HepG2 (cell line): Measurements from ENCODE around the gene CCDC120. TPM values are rescaled to one million over a fixed set of nuclear protein-coding genes. Genes with fewer than 3 reads are reported as not detected.

ENCODE experiments used
- CC2D1A ChIP-seq: sonication (generic); formaldehyde crosslinking; IDR thresholded peaks from 2 replicates; pipeline ENCODE4 v1.8.1; 2023; ENCODE audit warnings: mild to moderate bottlenecking, missing genetic modification reagents
- CREB1 ChIP-seq, 2 experiments: fragments of 450-650 bp in 1 of 2; IDR thresholded peaks; 2 replicates each; pipeline ENCODE4 v1.6.1; 2016 to 2017; ENCODE audit warnings: control low read depth in 1 of 2, mild to moderate bottlenecking in 1 of 2, missing compliant biosample characterization in 1 of 2, missing genetic modification characterization in 1 of 2
- FOXA3 ChIP-seq: IDR thresholded peaks from 2 replicates; pipeline ENCODE4 v1.6.1; 2016; ENCODE audit warnings: missing genetic modification reagents, missing compliant biosample characterization
- HOXA5 ChIP-seq: sonication (generic); formaldehyde crosslinking; IDR thresholded peaks from 2 replicates; pipeline ENCODE4 v1.4.0; 2020; ENCODE audit warnings: missing genetic modification reagents
- KLF15 ChIP-seq: sonication (generic); formaldehyde crosslinking; IDR thresholded peaks from 2 replicates; pipeline ENCODE4 v1.8.1; 2023; ENCODE audit warnings: borderline replicate concordance, mild to moderate bottlenecking, inconsistent platforms, missing genetic modification reagents, mixed read lengths
- MAFG ChIP-seq: sonication (generic); formaldehyde crosslinking; IDR thresholded peaks from 2 replicates; pipeline ENCODE4 v1.5.1; 2020; ENCODE audit warnings: mild to moderate bottlenecking, missing genetic modification reagents
- NCOR1 ChIP-seq: fragments of 200-600 bp; sonication (generic); IDR thresholded peaks from 2 replicates; pipeline ENCODE4 v1.7.0; 2017; ENCODE audit warnings: antibody characterized with exemption, low read length, borderline replicate concordance
- NR3C1 ChIP-seq: sonication (generic); formaldehyde crosslinking; IDR thresholded peaks from 2 replicates; pipeline ENCODE4 v1.4.0; 2020; ENCODE audit warnings: missing genetic modification reagents
- NRL ChIP-seq: sonication (generic); formaldehyde crosslinking; IDR thresholded peaks from 2 replicates; pipeline ENCODE4 v1.5.0; 2020; ENCODE audit warnings: missing genetic modification reagents, mild to moderate bottlenecking, moderate library complexity, borderline replicate concordance
- PAF1 ChIP-seq: IDR thresholded peaks from 2 replicates; pipeline ENCODE4 v1.6.1; 2016; ENCODE audit warnings: missing genetic modification reagents, missing compliant biosample characterization
- RARG ChIP-seq: sonication (generic); formaldehyde crosslinking; IDR thresholded peaks from 2 replicates; pipeline ENCODE4 v1.4.0; 2020; ENCODE audit warnings: low read depth, mild to moderate bottlenecking, missing genetic modification reagents
- SP140L ChIP-seq: sonication (generic); formaldehyde crosslinking; IDR thresholded peaks from 2 replicates; pipeline ENCODE4 v1.4.0; 2020; ENCODE audit warnings: missing genetic modification reagents, borderline replicate concordance
- U2AF1 ChIP-seq: fragments of 200-400 bp; formaldehyde crosslinking; optimal IDR thresholded peaks from 2 replicates; pipeline ENCODE3; 2017; ENCODE audit warnings: mild to moderate bottlenecking, low read depth, low read length
- ZBTB38 ChIP-seq: sonication (generic); formaldehyde crosslinking; IDR thresholded peaks from 2 replicates; pipeline ENCODE4 v1.5.1; 2020; ENCODE audit warnings: mild to moderate bottlenecking, missing genetic modification reagents
- ZBTB8A ChIP-seq: sonication (generic); formaldehyde crosslinking; IDR thresholded peaks from 2 replicates; pipeline ENCODE4 v1.4.0; 2020; ENCODE audit warnings: mild to moderate bottlenecking, low read depth, missing genetic modification reagents, borderline replicate concordance
- ZGPAT ChIP-seq: IDR thresholded peaks from 2 replicates; pipeline ENCODE4 v1.6.1; 2016; ENCODE audit warnings: mild to moderate bottlenecking
- ZHX2 ChIP-seq, 2 experiments: sonication (generic) in 1 of 2; formaldehyde crosslinking in 1 of 2; IDR thresholded peaks; 2 replicates each; pipeline versions ENCODE4 v1.6.1 to v1.9.0; 2014 to 2022; ENCODE audit warnings: antibody characterized with exemption in 1 of 2, borderline replicate concordance in 1 of 2, inconsistent platforms in 1 of 2, low read depth in 1 of 2, missing genetic modification reagents in 1 of 2
- ZMAT3 ChIP-seq: sonication (generic); formaldehyde crosslinking; conservative IDR thresholded peaks from 2 replicates; pipeline ENCODE4 v1.7.0; 2021; ENCODE audit warnings: missing genetic modification reagents
- ZNF382 ChIP-seq: sonication (generic); formaldehyde crosslinking; IDR thresholded peaks from 2 replicates; pipeline ENCODE4 v1.5.0; 2020; ENCODE audit warnings: missing genetic modification reagents, mild to moderate bottlenecking, borderline replicate concordance
- ZNF460 ChIP-seq: sonication (generic); formaldehyde crosslinking; IDR thresholded peaks from 2 replicates; pipeline ENCODE4 v1.5.1; 2020; ENCODE audit warnings: missing genetic modification reagents, mild to moderate bottlenecking, borderline replicate concordance
- ZNF660 ChIP-seq: sonication (generic); formaldehyde crosslinking; IDR thresholded peaks from 2 replicates; pipeline ENCODE4 v1.5.1; 2020; ENCODE audit warnings: mild to moderate bottlenecking, low read depth, missing genetic modification reagents, borderline replicate concordance
- ZSCAN20 ChIP-seq: sonication (generic); formaldehyde crosslinking; IDR thresholded peaks from 2 replicates; pipeline ENCODE4 v1.4.0; 2020; ENCODE audit warnings: missing genetic modification reagents, mild to moderate bottlenecking, borderline replicate concordance
- polyA plus RNA-seq, 8 experiments: library from polyadenylated mRNA; depleted of rRNA in 3 of 8; stranded (reverse) in 7 of 8; unstranded in 1 of 8; fragments of >200 nt; fragmentation: Illumina TruSeq in 4 of 8; extraction: Trizol in 4 of 8; gene quantifications; 2 replicates each; pipeline versions ENCODE4 v1.2.1 to v1.2.3, GENCODE V29; 2011 to 2016; ENCODE audit warnings: low read depth in 4 of 8, missing spikeins in 1 of 8, mixed read lengths in 1 of 8; ENCODE audit not compliant: insufficient read depth in 1 of 8
- total RNA-seq, 5 experiments: library from RNA; depleted of rRNA; stranded (reverse); fragments of >200 nt; fragmentation: Illumina TruSeq; extraction: Trizol; gene quantifications; 2 replicates each; pipeline ENCODE4 v1.2.3, GENCODE V29; 2016; ENCODE audit warnings: low read depth in 1 of 5

The CCDC120 gene
- total and polyA plus RNA-seq, 2 of the 13 experiments (the other 11 are each of a cell fraction or from before 2014, with no cell fraction given), result 0.89 to 3.2 TPM

GRCh38 chrX:49079489-49080428 is 21.0 kb downstream of the CCDC120 start, which contains the start of gene WDR45 (continued):
- TF ChIP-seq MAFG, result no peak
- TF ChIP-seq U2AF1, result no peak
- TF ChIP-seq ZNF460 (CRISPR knock-in tag), result no peak
- TF ChIP-seq HOXA5 (CRISPR knock-in tag), result peak; percentile 59; the same call in 1 of the 2 replicates
- no peak for TF ChIP-seq ZNF660
- TF ChIP-seq ZHX2 (IDR thresholded peaks at IDR 0.05; ENCODE audit: low read depth), result no peak
- TF ChIP-seq ZHX2 (CRISPR knock-in tag; IDR thresholded peaks at IDR 0.05; ENCODE audit: borderline replicate concordance), result no peak
- TF ChIP-seq KLF15 (CRISPR knock-in tag), result peak; percentile 23; the same call in 1 of the 2 replicates
- TF ChIP-seq NCOR1, result no peak
- no peak for TF ChIP-seq NR3C1
- TF ChIP-seq ZBTB38, result peak; percentile 46; the same call in 1 of the 2 replicates
- no peak for TF ChIP-seq ZSCAN20 (CRISPR knock-in tag)
- TF ChIP-seq RARG (CRISPR knock-in tag), result no peak
- TF ChIP-seq ZMAT3 (CRISPR knock-in tag), result 0 out of 2 replicates have a peak, but pooled peaks have one; percentile 37
- TF ChIP-seq NRL, result no peak
- TF ChIP-seq CREB1 (IDR thresholded peaks at IDR 0.05), result no peak
- 0 out of 2 replicates have a peak, but pooled peaks have one; percentile 46 for TF ChIP-seq CREB1 (CRISPR knock-in tag; IDR thresholded peaks at IDR 0.05)
- TF ChIP-seq FOXA3 (CRISPR knock-in tag), result peak; percentile 66
- TF ChIP-seq CC2D1A (CRISPR knock-in tag), result no peak
- no peak for TF ChIP-seq PAF1 (CRISPR knock-in tag)
- peak; percentile 44; the same call in 1 of the 2 replicates for TF ChIP-seq ZGPAT (CRISPR knock-in tag)
- no peak for TF ChIP-seq SP140L
- no peak for TF ChIP-seq ZBTB8A (CRISPR knock-in tag)
- TF ChIP-seq ZNF382 (CRISPR knock-in tag), result no peak
